ENCODE results near the gene PTCH1.

Gene PTCH1

DNA sequence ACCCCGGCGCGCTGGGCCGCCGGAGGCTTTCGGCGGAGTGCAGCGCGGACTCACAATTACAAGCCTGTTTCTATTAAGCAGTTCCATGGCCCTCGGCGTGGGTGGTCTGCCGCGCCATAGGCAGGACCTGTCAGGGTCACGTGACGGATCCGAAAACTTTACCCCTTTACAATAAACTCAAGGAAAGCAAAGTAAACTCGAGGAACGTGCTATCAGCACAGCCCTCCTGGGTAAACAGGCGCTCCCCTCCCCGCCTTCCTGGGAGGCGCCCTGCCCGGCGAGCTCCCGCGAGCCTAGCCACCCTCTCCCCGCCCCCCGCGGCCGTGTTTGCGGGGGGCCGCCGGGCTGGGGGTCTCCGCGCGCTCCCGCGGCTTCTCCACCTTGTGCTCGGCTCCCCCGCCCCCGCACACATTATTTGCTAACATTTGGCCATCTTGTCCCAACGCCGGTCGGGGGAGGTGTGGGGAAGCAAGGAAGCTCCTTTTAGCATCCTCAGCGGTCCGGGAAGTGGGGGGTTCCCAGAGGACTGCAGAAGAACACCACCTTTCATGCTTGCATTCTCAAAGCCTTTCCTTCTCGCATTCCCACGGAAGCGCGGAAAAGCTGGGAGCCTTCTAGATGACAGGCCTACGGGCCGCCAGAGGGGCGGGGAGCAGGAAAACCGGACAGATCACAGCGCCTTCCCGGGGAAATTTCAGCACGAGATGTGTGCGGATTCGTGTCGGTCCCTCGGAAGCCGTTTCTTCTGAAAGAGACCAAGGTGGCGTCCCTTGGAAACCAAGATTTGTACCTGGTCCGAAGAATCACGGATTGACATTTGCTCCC lies at the start of gene PTCH1:
Gene PTCH1 (minus strand): TSS at position 238 of the 825 bp plus-strand sequence.
- Histone ChIP-seq H3K27ac (ENCODE audit: low read length) (no peak within 1 kb of the TSS), H3K4me3 (ENCODE audit: low read length) (peak within 1 kb of the TSS; percentile 77), H3K4me1 (ENCODE audit: low read length) (peaks cover 8% of the 10 kb centered on the region), H3K9me3 (ENCODE audit: insufficient read depth, low read length) (no peaks in the 10 kb centered on the region), H3K27me3 (ENCODE audit: low read depth, low read length) (no peaks in the 10 kb centered on the region), H3K79me2 (ENCODE audit: low read length) (peaks cover under 1% of the 10 kb centered on the region), H3K9ac (ENCODE audit: low read length) (peak within 1 kb of the TSS; percentile 28; the same call in 1 of the 2 replicates), H3K36me3 (replicated peaks; ENCODE audit: low read depth, low read length) (no peaks in the 10 kb centered on the region), H3K4me2 (ENCODE audit: low read length) (peak within 1 kb of the TSS; percentile 77), H2AFZ (ENCODE audit: low read depth, low read length) (peak within 1 kb of the TSS; percentile 23; the same call in 1 of the 2 replicates), H4K20me1 (ENCODE audit: insufficient read depth, low read length) (no peaks in the 10 kb centered on the region)
- no peak for TF ChIP-seq CTCF (IDR thresholded peaks at IDR 0.05; ENCODE audit: low read depth, low read length)
- TF ChIP-seq EZH2phosphoT487 (IDR thresholded peaks at IDR 0.05; ENCODE audit: low read depth): no peak

DNA sequence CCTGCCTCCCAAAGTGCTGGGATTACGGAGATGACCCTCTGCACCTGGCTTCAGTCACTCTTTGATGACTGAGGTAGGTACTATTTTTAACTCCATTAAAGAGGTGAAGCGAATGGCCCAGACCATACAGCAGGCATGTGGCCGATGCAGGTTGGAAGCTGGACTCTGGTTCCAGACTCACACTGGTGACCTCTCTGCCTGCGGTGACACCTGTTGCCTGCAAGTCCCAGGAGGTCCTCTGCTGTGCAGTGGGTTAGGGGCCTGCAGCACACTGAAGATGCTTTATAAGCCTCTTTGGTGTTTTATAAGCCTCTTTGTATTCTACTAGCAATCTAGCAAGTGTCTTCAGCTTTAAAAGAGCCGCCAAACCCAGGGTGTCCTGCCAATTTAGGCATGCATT lies 49.2 kb upstream of the PTCH1 start:
- Histone ChIP-seq H3K9ac (ENCODE audit: low read length) (no peak overlapping the region), H3K9me3 (ENCODE audit: insufficient read depth, low read length) (no peaks in the 10 kb centered on the region), H3K27ac (ENCODE audit: low read length) (no peak overlapping the region), H3K79me2 (ENCODE audit: low read length) (no peaks in the 10 kb centered on the region), H3K4me1 (ENCODE audit: low read length) (no peaks in the 10 kb centered on the region), H3K27me3 (ENCODE audit: low read depth, low read length) (peaks cover 6% of the 10 kb centered on the region), H2AFZ (ENCODE audit: low read depth, low read length) (no peak overlapping the region), H3K4me3 (ENCODE audit: low read length) (no peak overlapping the region), H3K36me3 (replicated peaks; ENCODE audit: low read depth, low read length) (no peaks in the 10 kb centered on the region), H3K4me2 (ENCODE audit: low read length) (no peak overlapping the region), H4K20me1 (ENCODE audit: insufficient read depth, low read length) (no peaks in the 10 kb centered on the region)
- TF ChIP-seq EZH2phosphoT487 (IDR thresholded peaks at IDR 0.05; ENCODE audit: low read depth): no peak
- no peak for TF ChIP-seq CTCF (IDR thresholded peaks at IDR 0.05; ENCODE audit: low read depth, low read length)

DNA sequence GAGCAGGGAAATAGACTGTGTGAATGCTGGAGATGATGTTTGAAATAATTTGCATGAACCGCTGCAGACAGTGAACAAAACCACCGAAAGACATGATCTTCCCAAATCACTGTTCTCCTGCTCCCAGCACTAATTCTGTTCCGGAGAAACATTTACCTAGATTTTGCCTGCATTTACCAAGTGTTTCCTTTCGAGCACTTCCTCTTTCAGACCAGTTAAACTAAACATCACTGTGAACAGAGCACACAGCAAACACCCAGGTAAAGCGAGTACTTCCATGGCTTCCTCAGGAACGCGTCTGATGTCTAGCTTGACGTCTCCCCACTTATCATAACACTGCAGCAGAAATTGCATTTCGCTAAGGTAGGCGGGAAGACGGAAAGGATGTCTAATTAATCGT lies 45.1 kb upstream of the PTCH1 start:
- Histone ChIP-seq H3K4me1 (ENCODE audit: low read length) (no peaks in the 10 kb centered on the region), H3K79me2 (ENCODE audit: low read length) (no peaks in the 10 kb centered on the region), H2AFZ (ENCODE audit: low read depth, low read length) (no peak overlapping the region), H3K4me2 (ENCODE audit: low read length) (peak overlapping the region; percentile 4; the same call in 1 of the 2 replicates), H3K27ac (ENCODE audit: low read length) (no peak overlapping the region), H3K27me3 (ENCODE audit: low read depth, low read length) (peaks cover 6% of the 10 kb centered on the region), H3K4me3 (ENCODE audit: low read length) (no peak overlapping the region), H3K9me3 (ENCODE audit: insufficient read depth, low read length) (no peaks in the 10 kb centered on the region), H3K9ac (ENCODE audit: low read length) (no peak overlapping the region), H3K36me3 (replicated peaks; ENCODE audit: low read depth, low read length) (no peaks in the 10 kb centered on the region), H4K20me1 (ENCODE audit: insufficient read depth, low read length) (no peaks in the 10 kb centered on the region)
- TF ChIP-seq CTCF (IDR thresholded peaks at IDR 0.05; ENCODE audit: low read depth, low read length): no peak

- no peaks in the 10 kb centered on the region for H3K27me3 ChIP-seq (ENCODE audit: low read depth, low read length)
- no peaks in the 10 kb centered on the region for H3K79me2 ChIP-seq (ENCODE audit: low read length)
- no peak overlapping the region for H2AFZ ChIP-seq (ENCODE audit: low read depth, low read length)
- TF ChIP-seq CTCF (IDR thresholded peaks at IDR 0.05; ENCODE audit: low read depth, low read length) (no peak), EZH2phosphoT487 (IDR thresholded peaks at IDR 0.05; ENCODE audit: low read depth) (no peak)
- no peak overlapping the region for H3K4me3 ChIP-seq (ENCODE audit: low read length)
- no peak overlapping the region for H3K9ac ChIP-seq (ENCODE audit: low read length)
- no peaks in the 10 kb centered on the region for H3K9me3 ChIP-seq (ENCODE audit: insufficient read depth, low read length)
- H3K27ac ChIP-seq (ENCODE audit: low read length): no peak overlapping the region
- no peaks in the 10 kb centered on the region for H3K4me1 ChIP-seq (ENCODE audit: low read length)
- no peak overlapping the region for H3K4me2 ChIP-seq (ENCODE audit: low read length)
- H4K20me1 ChIP-seq (ENCODE audit: insufficient read depth, low read length): no peaks in the 10 kb centered on the region
- no peaks in the 10 kb centered on the region for H3K36me3 ChIP-seq (replicated peaks; ENCODE audit: low read depth, low read length)
Measured at GRCh38 chr9:95557142-95557541, 40.4 kb upstream of the PTCH1 start.
